ENCODE data around the gene MTG2. TPM values are rescaled to one million over a fixed set of nuclear protein-coding genes. Genes with fewer than 3 reads are reported as not detected.
A peak's percentile ranks its signal among the peaks of the same experiment; 100 is the strongest.

Gene MTG2
- total and polyA plus RNA-seq, 2 of the 13 experiments (the other 11 are each of a cell fraction or from before 2014, with no cell fraction given), result 20.4 to 37.8 TPM

DNA sequence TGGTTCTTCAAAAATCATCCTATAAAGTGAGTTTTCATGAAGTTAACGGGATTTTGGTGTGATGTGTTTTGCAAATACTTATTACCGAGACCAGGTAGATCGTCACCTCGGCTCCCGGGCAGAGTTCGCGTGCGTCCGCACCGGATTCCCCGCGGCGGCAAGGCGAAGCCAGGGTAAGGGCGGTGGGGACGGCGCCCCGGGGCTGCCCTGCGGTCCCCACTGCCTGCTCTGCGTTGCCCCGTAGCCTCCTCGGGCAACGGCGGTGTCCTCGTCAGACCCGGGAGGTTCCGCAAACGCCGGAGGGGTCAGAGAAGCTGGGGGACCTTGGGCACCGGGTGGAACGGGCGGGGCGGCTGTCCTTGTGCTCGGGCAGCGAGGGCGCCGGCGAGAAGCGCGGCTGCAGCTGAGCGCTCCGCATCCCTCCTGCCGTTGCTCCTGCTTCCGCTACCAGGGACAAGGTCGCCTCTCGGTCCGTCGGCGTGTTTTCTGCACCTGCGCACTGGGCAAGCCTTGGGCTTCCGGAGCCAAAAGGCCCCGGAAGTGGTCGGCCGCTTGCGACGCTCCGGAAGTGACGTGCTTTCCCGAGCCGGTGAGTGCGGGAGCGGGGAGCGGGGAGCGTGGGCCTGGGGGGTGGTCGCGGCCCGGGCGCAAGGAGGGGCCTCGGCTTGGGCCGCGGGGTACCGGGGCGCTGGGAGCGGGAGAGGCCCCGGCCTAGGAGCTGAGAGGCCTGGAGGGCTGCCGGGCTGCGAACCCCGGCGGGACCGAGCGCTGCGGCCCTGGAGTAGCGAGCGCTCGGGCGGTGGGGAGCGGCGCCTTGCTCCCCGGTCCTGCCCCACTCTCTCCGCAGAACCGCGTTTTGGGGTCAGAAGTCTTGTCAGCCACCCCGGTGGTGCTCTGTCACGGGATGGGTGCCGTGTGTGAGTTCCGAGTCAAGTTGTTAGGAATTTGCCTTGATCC lies at the start of gene MTG2 (continued):
- TF ChIP-seq, protein P1, sequence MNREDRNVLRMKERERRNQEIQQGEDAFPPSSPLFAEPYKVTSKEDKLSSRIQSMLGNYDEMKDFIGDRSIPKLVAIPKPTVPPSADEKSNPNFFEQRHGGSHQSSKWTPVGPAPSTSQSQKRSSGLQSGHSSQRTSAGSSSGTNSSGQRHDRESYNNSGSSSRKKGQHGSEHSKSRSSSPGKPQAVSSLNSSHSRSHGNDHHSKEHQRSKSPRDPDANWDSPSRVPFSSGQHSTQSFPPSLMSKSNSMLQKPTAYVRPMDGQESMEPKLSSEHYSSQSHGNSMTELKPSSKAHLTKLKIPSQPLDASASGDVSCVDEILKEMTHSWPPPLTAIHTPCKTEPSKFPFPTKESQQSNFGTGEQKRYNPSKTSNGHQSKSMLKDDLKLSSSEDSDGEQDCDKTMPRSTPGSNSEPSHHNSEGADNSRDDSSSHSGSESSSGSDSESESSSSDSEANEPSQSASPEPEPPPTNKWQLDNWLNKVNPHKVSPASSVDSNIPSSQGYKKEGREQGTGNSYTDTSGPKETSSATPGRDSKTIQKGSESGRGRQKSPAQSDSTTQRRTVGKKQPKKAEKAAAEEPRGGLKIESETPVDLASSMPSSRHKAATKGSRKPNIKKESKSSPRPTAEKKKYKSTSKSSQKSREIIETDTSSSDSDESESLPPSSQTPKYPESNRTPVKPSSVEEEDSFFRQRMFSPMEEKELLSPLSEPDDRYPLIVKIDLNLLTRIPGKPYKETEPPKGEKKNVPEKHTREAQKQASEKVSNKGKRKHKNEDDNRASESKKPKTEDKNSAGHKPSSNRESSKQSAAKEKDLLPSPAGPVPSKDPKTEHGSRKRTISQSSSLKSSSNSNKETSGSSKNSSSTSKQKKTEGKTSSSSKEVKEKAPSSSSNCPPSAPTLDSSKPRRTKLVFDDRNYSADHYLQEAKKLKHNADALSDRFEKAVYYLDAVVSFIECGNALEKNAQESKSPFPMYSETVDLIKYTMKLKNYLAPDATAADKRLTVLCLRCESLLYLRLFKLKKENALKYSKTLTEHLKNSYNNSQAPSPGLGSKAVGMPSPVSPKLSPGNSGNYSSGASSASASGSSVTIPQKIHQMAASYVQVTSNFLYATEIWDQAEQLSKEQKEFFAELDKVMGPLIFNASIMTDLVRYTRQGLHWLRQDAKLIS (CRISPR knock-in tag; IDR thresholded peaks at IDR 0.05), result 0 out of 2 replicates have a peak, but pooled peaks have one; percentile 40
- TF ChIP-seq FIP1L1 (IDR thresholded peaks at IDR 0.05; ENCODE audit: borderline replicate concordance, insufficient read depth, low read depth, low read length), result peak; percentile 91; the same call in 1 of the 2 replicates
- peak; percentile 75 for TF ChIP-seq SP2 (CRISPR knock-in tag; IDR thresholded peaks at IDR 0.05)
- peak; percentile 95 for TF ChIP-seq CBFB (CRISPR knock-in tag; IDR thresholded peaks at IDR 0.05)
- TF ChIP-seq LCORL (IDR thresholded peaks at IDR 0.05), result no peak
- TF ChIP-seq LCORL (CRISPR knock-in tag; IDR thresholded peaks at IDR 0.05), result peak; percentile 89
- TF ChIP-seq, protein P2, sequence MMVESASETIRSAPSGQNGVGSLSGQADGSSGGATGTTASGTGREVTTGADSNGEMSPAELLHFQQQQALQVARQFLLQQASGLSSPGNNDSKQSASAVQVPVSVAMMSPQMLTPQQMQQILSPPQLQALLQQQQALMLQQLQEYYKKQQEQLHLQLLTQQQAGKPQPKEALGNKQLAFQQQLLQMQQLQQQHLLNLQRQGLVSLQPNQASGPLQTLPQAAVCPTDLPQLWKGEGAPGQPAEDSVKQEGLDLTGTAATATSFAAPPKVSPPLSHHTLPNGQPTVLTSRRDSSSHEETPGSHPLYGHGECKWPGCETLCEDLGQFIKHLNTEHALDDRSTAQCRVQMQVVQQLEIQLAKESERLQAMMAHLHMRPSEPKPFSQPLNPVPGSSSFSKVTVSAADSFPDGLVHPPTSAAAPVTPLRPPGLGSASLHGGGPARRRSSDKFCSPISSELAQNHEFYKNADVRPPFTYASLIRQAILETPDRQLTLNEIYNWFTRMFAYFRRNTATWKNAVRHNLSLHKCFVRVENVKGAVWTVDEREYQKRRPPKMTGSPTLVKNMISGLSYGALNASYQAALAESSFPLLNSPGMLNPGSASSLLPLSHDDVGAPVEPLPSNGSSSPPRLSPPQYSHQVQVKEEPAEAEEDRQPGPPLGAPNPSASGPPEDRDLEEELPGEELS (CRISPR knock-in tag; IDR thresholded peaks at IDR 0.05), result peak; percentile 82
- TF ChIP-seq, protein P3, sequence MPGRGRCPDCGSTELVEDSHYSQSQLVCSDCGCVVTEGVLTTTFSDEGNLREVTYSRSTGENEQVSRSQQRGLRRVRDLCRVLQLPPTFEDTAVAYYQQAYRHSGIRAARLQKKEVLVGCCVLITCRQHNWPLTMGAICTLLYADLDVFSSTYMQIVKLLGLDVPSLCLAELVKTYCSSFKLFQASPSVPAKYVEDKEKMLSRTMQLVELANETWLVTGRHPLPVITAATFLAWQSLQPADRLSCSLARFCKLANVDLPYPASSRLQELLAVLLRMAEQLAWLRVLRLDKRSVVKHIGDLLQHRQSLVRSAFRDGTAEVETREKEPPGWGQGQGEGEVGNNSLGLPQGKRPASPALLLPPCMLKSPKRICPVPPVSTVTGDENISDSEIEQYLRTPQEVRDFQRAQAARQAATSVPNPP (CRISPR knock-in tag; IDR thresholded peaks at IDR 0.05), result peak; percentile 88
- TF ChIP-seq ZNF768 (CRISPR knock-in tag; IDR thresholded peaks at IDR 0.05), result peak; percentile 87
- TF ChIP-seq SRSF4 (IDR thresholded peaks at IDR 0.05; ENCODE audit: low read depth, low read length, poor library complexity, severe bottlenecking), result peak; percentile 79
- TF ChIP-seq ZNF652 (CRISPR knock-in tag; IDR thresholded peaks at IDR 0.05; ENCODE audit: borderline replicate concordance, low read depth), result 0 out of 2 replicates have a peak, but pooled peaks have one; percentile 54
- TF ChIP-seq, protein P4, sequence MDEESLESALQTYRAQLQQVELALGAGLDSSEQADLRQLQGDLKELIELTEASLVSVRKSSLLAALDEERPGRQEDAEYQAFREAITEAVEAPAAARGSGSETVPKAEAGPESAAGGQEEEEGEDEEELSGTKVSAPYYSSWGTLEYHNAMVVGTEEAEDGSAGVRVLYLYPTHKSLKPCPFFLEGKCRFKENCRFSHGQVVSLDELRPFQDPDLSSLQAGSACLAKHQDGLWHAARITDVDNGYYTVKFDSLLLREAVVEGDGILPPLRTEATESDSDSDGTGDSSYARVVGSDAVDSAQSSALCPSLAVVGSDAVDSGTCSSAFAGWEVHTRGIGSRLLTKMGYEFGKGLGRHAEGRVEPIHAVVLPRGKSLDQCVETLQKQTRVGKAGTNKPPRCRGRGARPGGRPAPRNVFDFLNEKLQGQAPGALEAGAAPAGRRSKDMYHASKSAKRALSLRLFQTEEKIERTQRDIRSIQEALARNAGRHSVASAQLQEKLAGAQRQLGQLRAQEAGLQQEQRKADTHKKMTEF (CRISPR knock-in tag; IDR thresholded peaks at IDR 0.05), result peak; percentile 99
- peak; percentile 99 for TF ChIP-seq TOPORS (CRISPR knock-in tag; IDR thresholded peaks at IDR 0.05)
- peak; percentile 89 for TF ChIP-seq HNRNPL (IDR thresholded peaks at IDR 0.05; ENCODE audit: low read depth, low read length)
- TF ChIP-seq TBP (CRISPR knock-in tag; IDR thresholded peaks at IDR 0.05), result peak; percentile 100
- peak; percentile 99 for TF ChIP-seq KLF13 (CRISPR knock-in tag; IDR thresholded peaks at IDR 0.05)
- TF ChIP-seq CBX5 (CRISPR knock-in tag; IDR thresholded peaks at IDR 0.05; ENCODE audit: borderline replicate concordance), result peak; percentile 97
- TF ChIP-seq EZH2 (conservative IDR thresholded peaks at IDR 0.05; ENCODE audit: low read depth, low read length), result no peak
- peak; percentile 98 for TF ChIP-seq ZNF883 (CRISPR knock-in tag; IDR thresholded peaks at IDR 0.05; ENCODE audit: not compliant biosample characterization)
- no peak for TF ChIP-seq ZNF3 (CRISPR knock-in tag; IDR thresholded peaks at IDR 0.05)

All from HepG2 (cell line).